ENCODE data around the gene MFN2.

GRCh38 chr1:11963622-11964021 is 16.6 kb upstream of the MFN2 start:
- no peak for TF ChIP-seq REST (tag by site-specific recombination; IDR thresholded peaks at IDR 0.05)
- no peak for TF ChIP-seq CTCF (tag by site-specific recombination; IDR thresholded peaks at IDR 0.05)
- no peak for TF ChIP-seq ZNF133 (tag by site-specific recombination; IDR thresholded peaks at IDR 0.05)
- TF ChIP-seq ZNF664 (tag by site-specific recombination; IDR thresholded peaks at IDR 0.05): no peak
- TF ChIP-seq KLF1 (tag by site-specific recombination; IDR thresholded peaks at IDR 0.05): no peak
- TF ChIP-seq RBAK (tag by site-specific recombination; IDR thresholded peaks at IDR 0.05): no peak
- no peak for TF ChIP-seq ZNF449 (tag by site-specific recombination; IDR thresholded peaks at IDR 0.05)
- no peak for TF ChIP-seq ZNF530 (tag by site-specific recombination; IDR thresholded peaks at IDR 0.05; ENCODE audit: low read depth)
- TF ChIP-seq ZNF48 (tag by site-specific recombination; IDR thresholded peaks at IDR 0.05): no peak
- TF ChIP-seq ZNF423 (tag by site-specific recombination; IDR thresholded peaks at IDR 0.05): no peak
